Esophagus squamous epithelium (tissue), 4 donors: ENCODE measurements around the gene OR3A1.

Experiments
- CTCF ChIP-seq, 6 experiments: fragments of 450-650 bp in 4 of 6; fragments of 200-600 bp in 2 of 6; sonication (generic) in 2 of 6; IDR thresholded peaks; one replicate each; pipeline ENCODE4 v1.5.1; 2016 to 2019; ENCODE audit warnings: antibody characterized with exemption in 6 of 6, mild to moderate bottlenecking in 4 of 6, moderate library complexity in 4 of 6
- POLR2A ChIP-seq, 4 donors: fragments of 450-650 bp; IDR thresholded peaks; one replicate each; pipeline ENCODE4 v1.6.1; 2017; ENCODE audit warnings: antibody characterized with exemption in 4 of 4, mild to moderate bottlenecking in 4 of 4, moderate library complexity in 3 of 4

GRCh38 chr17:3260600-3260999 lies 37.6 kb downstream of the OR3A1 start:
- no peak for TF ChIP-seq POLR2A (IDR thresholded peaks at IDR 0.05)
- no peak for TF ChIP-seq CTCF (IDR thresholded peaks at IDR 0.05)
